ENCODE results near the gene OLFM4. TPM values are rescaled to one million over a fixed set of nuclear protein-coding genes. Genes with fewer than 3 reads are reported as not detected.

OLFM4 gene
- total RNA-seq, 2 experiments from 2014 or later: 0.06 TPM; not detected in 1

DNA sequence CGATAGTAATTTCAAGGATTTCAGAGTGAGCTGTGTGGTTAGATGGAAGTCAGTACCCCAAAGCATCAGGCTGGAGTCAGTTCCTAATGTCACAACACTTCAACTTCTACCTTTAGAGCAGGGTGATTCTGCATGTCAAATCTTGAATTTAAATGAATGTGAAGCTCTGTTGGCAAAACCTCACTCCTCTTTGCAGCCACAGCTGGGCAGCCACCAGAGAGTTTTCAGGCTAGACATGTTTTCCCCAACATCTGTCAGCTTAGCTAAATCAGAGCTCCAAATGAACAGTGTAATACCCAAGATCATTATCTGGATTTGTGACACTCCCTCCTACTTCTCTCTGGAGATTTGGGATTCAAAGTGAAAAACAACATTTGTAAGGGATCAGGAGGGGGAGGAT lies 33.7 kb upstream of the OLFM4 start:
- intact Hi-C loops (cut with micrococcal nuclease; ENCODE audit: unreplicated experiment): no loop called here
- Histone ChIP-seq H2AFZ (ENCODE audit: low read length) (no peak overlapping the region), H3K27ac (ENCODE audit: low read depth, low read length, poor library complexity, severe bottlenecking) (no peak overlapping the region), H3K9me3 (ENCODE audit: low read length) (no peaks in the 10 kb centered on the region), H3K79me2 (ENCODE audit: insufficient read depth, low read depth, low read length) (no peaks in the 10 kb centered on the region), H3K4me1 (ENCODE audit: insufficient read depth, low read length, poor library complexity, severe bottlenecking) (no peaks in the 10 kb centered on the region), H3K36me3 (ENCODE audit: insufficient read depth, low read length) (no peaks in the 10 kb centered on the region), H3K9me2 (ENCODE audit: insufficient read depth, low read length) (no peaks in the 10 kb centered on the region), H4K20me1 (ENCODE audit: insufficient read depth, low read length) (no peaks in the 10 kb centered on the region), H3K4me2 (ENCODE audit: low read length) (no peak overlapping the region), H3K4me3 (ENCODE audit: low read depth, low read length, poor library complexity, severe bottlenecking) (no peak overlapping the region)
- TF ChIP-seq EZH2phosphoT487 (IDR thresholded peaks at IDR 0.05; ENCODE audit: borderline replicate concordance, low read depth, low read length): no peak
- TF ChIP-seq, protein P1, sequence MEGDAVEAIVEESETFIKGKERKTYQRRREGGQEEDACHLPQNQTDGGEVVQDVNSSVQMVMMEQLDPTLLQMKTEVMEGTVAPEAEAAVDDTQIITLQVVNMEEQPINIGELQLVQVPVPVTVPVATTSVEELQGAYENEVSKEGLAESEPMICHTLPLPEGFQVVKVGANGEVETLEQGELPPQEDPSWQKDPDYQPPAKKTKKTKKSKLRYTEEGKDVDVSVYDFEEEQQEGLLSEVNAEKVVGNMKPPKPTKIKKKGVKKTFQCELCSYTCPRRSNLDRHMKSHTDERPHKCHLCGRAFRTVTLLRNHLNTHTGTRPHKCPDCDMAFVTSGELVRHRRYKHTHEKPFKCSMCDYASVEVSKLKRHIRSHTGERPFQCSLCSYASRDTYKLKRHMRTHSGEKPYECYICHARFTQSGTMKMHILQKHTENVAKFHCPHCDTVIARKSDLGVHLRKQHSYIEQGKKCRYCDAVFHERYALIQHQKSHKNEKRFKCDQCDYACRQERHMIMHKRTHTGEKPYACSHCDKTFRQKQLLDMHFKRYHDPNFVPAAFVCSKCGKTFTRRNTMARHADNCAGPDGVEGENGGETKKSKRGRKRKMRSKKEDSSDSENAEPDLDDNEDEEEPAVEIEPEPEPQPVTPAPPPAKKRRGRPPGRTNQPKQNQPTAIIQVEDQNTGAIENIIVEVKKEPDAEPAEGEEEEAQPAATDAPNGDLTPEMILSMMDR (conservative IDR thresholded peaks at IDR 0.05; ENCODE audit: low read length): no peak
- no TSS peak for BruUV-seq (replicated peaks)
- CTCF ChIA-PET (ENCODE audit: unreplicated experiment): no interaction called here
- DNase-seq (ENCODE audit: low spot score): no peak
- POLR2A ChIA-PET: interaction anchor here (1.3 kb wide), 1 partner anchor 11 kb away, joined by 3 read pairs; no protein-coding TSS in a partner anchor

DNA sequence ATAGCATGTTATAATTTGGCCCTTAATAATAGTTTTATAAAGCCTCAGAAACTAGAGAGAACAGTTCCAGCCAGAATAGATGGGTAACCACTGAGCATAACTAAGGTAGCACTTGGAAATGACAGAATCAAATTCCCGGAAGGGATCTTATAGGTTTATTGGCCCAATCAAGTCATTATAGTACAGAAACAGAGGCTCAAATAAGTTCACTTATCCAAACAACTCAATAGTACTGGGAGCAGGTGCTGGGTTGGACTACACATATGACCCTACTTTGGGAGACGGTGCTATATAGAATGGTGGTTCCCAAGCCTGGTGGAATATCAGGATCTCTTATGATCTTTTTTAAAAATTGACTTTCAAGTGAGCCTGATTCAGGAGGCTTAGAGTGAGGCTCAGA lies 32.7 kb upstream of the OLFM4 start:
- TF ChIP-seq EZH2phosphoT487 (IDR thresholded peaks at IDR 0.05; ENCODE audit: borderline replicate concordance, low read depth, low read length): no peak
- TF ChIP-seq, protein P1 (conservative IDR thresholded peaks at IDR 0.05; ENCODE audit: low read length): no peak
- no peaks in the 10 kb centered on the region for H3K4me1 ChIP-seq (ENCODE audit: insufficient read depth, low read length, poor library complexity, severe bottlenecking)
- no peaks in the 10 kb centered on the region for H4K20me1 ChIP-seq (ENCODE audit: insufficient read depth, low read length)
- H3K27ac ChIP-seq (ENCODE audit: low read depth, low read length, poor library complexity, severe bottlenecking): no peak overlapping the region
- DNase-seq (ENCODE audit: low spot score): no peak
- intact Hi-C loops (cut with micrococcal nuclease; ENCODE audit: unreplicated experiment): no loop called here
- H3K9me2 ChIP-seq (ENCODE audit: insufficient read depth, low read length): no peaks in the 10 kb centered on the region
- no peak overlapping the region for H3K4me3 ChIP-seq (ENCODE audit: low read depth, low read length, poor library complexity, severe bottlenecking)
- H3K4me2 ChIP-seq (ENCODE audit: low read length): no peak overlapping the region
- POLR2A ChIA-PET: no interaction called here
- H3K79me2 ChIP-seq (ENCODE audit: insufficient read depth, low read depth, low read length): no peaks in the 10 kb centered on the region
- H3K36me3 ChIP-seq (ENCODE audit: insufficient read depth, low read length): no peaks in the 10 kb centered on the region
- no peaks in the 10 kb centered on the region for H3K9me3 ChIP-seq (ENCODE audit: low read length)
- BruUV-seq (replicated peaks): no TSS peak
- CTCF ChIA-PET (ENCODE audit: unreplicated experiment): no interaction called here
- H2AFZ ChIP-seq (ENCODE audit: low read length): no peak overlapping the region

DNA sequence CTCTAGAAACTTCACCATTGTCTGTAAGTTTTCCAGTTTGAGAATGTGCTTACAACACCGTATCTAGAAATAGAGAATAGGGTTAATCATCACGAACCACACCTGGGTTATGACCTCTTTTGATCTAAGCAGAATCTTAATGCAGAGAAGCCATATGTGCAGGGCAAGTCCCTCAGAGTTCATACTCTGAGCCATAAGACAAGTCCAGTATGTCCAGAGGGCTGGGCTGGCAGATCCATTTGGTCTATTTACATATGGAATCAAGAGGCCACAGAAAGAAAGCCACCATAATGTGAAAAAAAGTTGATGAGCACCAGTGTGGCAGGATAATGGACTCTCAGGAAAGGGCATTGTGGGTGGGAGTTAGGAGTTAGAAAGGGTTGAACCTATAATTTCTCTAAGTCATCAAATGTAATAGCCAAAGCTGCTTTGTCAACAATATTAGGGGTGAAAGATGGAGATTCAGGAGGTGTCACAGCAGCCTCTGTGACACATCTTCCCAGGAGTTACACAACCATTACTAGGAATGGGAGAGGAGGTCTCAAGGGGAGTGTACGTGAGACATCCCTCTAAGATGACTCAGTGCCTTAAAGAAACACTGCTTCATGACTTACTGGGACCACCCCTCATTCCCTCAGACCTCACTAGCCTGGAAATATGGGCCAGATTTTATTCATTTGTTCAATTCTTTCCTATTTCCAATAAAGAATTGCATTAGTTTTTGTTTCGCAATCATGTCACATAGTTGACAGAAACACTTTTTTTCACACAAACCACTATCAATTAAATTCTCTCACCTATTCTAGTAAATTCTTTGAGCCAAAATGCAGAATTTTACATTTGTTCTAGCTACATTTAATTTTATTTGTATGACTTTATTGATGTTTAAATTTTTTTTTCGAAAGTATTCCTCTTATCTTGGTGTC lies 30.4 kb upstream of the OLFM4 start:
- BruUV-seq (replicated peaks): no TSS peak
- Histone ChIP-seq H2AFZ (ENCODE audit: low read length) (no peak overlapping the region), H3K4me1 (ENCODE audit: insufficient read depth, low read length, poor library complexity, severe bottlenecking) (no peaks in the 10 kb centered on the region), H3K36me3 (ENCODE audit: insufficient read depth, low read length) (no peaks in the 10 kb centered on the region), H3K27ac (ENCODE audit: low read depth, low read length, poor library complexity, severe bottlenecking) (no peak overlapping the region), H3K4me3 (ENCODE audit: low read depth, low read length, poor library complexity, severe bottlenecking) (no peak overlapping the region), H4K20me1 (ENCODE audit: insufficient read depth, low read length) (no peaks in the 10 kb centered on the region), H3K79me2 (ENCODE audit: insufficient read depth, low read depth, low read length) (no peaks in the 10 kb centered on the region), H3K9me3 (ENCODE audit: low read length) (no peaks in the 10 kb centered on the region), H3K4me2 (ENCODE audit: low read length) (no peak overlapping the region), H3K9me2 (ENCODE audit: insufficient read depth, low read length) (no peaks in the 10 kb centered on the region)
- DNase-seq (ENCODE audit: low spot score): no peak
- CTCF ChIA-PET (ENCODE audit: unreplicated experiment): no interaction called here
- intact Hi-C loops (cut with micrococcal nuclease; ENCODE audit: unreplicated experiment): no loop called here
- POLR2A ChIA-PET: no interaction called here
- TF ChIP-seq EZH2phosphoT487 (IDR thresholded peaks at IDR 0.05; ENCODE audit: borderline replicate concordance, low read depth, low read length): no peak

All from OCI-LY7 (cell line).